HS-27A (cell line): ENCODE results near the gene TSSK6.

Experiments used
- DNase-seq: peaks from one replicate; pipeline ENCODE4 v3.0.0-alpha.2; 2012; ENCODE audit warnings: low read depth, missing footprints

The TSSK6 gene

GRCh38 chr19:19530889-19531288 lies 15.5 kb upstream of the TSSK6 start:
- DNase-seq = no peak

GRCh38 chr19:19530423-19530804 lies 15.1 kb upstream of the TSSK6 start:
- no peak for DNase-seq

- DNase-seq = no peak
Observed at GRCh38 chr19:19529783-19530422, 14.6 kb upstream of the TSSK6 start.

- no peak for DNase-seq
Observed at GRCh38 chr19:19528721-19529490, 13.6 kb upstream of the TSSK6 start, which contains the start of gene YJEFN3. Gene YJEFN3, plus strand, starts transcription at chr19:19528911. Its CDS starts 22 bp downstream, at chr19:19528933.

- DNase-seq = no peak
Observed at GRCh38 chr19:19527674-19528625, 12.6 kb upstream of the TSSK6 start.

GRCh38 chr19:19527371-19527656 lies 12.0 kb upstream of the TSSK6 start:
- DNase-seq = no peak

GRCh38 chr19:19526581-19527370 lies 11.4 kb upstream of the TSSK6 start:
- DNase-seq = no peak

- DNase-seq = no peak
Observed at GRCh38 chr19:19525611-19526380, 10.4 kb upstream of the TSSK6 start.

- no peak for DNase-seq
Observed at GRCh38 chr19:19524053-19524452, 8.7 kb upstream of the TSSK6 start.

- DNase-seq = no peak
Observed at GRCh38 chr19:19523177-19523576, 7.8 kb upstream of the TSSK6 start.

GRCh38 chr19:19520989-19521388 lies 5.6 kb upstream of the TSSK6 start:
- DNase-seq = no peak

GRCh38 chr19:19517235-19517619 lies 1.9 kb upstream of the TSSK6 start:
- DNase-seq = no peak

- peak; percentile 79 for DNase-seq
Observed at GRCh38 chr19:19515642-19516519, 533 bp upstream of the TSSK6 start, which contains the start of gene NDUFA13. Gene NDUFA13, plus strand, starts transcription at chr19:19516225. Its CDS starts 14 bp downstream, at chr19:19516239.

GRCh38 chr19:19514215-19514657 lies 1.1 kb downstream of the TSSK6 start:
- DNase-seq = no peak

GRCh38 chr19:19513682-19514081 lies 1.7 kb downstream of the TSSK6 start:
- no peak for DNase-seq

- no peak for DNase-seq
Observed at GRCh38 chr19:19510432-19510831, 4.9 kb downstream of the TSSK6 start.

GRCh38 chr19:19508217-19508616 lies 7.1 kb downstream of the TSSK6 start:
- no peak for DNase-seq

- DNase-seq = no peak
Observed at GRCh38 chr19:19507354-19507753, 8.0 kb downstream of the TSSK6 start.

- no peak for DNase-seq
Observed at GRCh38 chr19:19506592-19506991, 8.8 kb downstream of the TSSK6 start.
